Uterus (tissue), 4 donors: ENCODE measurements around the gene FZR1. TPM values are rescaled to one million over a fixed set of nuclear protein-coding genes. Genes with fewer than 3 reads are reported as not detected.

ENCODE experiments used
- DNase-seq, 2 donors: peaks; one replicate each; pipeline ENCODE4 v3.0.0-alpha.2; 2019 to 2020
- H3K27ac ChIP-seq, 2 donors: fragments of 200-600 bp; sonication (generic); 1 replicate in 1 of 2; 2 replicates in 1 of 2; pipeline ENCODE4 v1.5.1; 2016 to 2018
- H3K27me3 ChIP-seq, 2 donors: fragments of 200-600 bp; sonication (generic); one replicate each; pipeline ENCODE4 v1.5.1; 2018 to 2019; ENCODE audit warnings: control low read depth in 1 of 2
- H3K36me3 ChIP-seq, 2 donors: fragments of 200-600 bp; sonication (generic); one replicate each; pipeline ENCODE4 v1.5.1; 2019; ENCODE audit warnings: control low read depth in 1 of 2
- H3K4me1 ChIP-seq, 2 donors: fragments of 200-600 bp; sonication (generic); one replicate each; pipeline ENCODE4 v1.5.1; 2018 to 2019; ENCODE audit warnings: control low read depth in 1 of 2
- H3K4me3 ChIP-seq, 2 donors: fragments of 200-600 bp; sonication (generic); 1 replicate in 1 of 2; 2 replicates in 1 of 2; pipeline ENCODE4 v1.5.1; 2018 to 2019; ENCODE audit warnings: mild to moderate bottlenecking in 1 of 2
- H3K9me3 ChIP-seq, 2 donors: fragments of 200-600 bp; sonication (generic); one replicate each; pipeline ENCODE4 v1.5.1; 2019; ENCODE audit warnings: control low read depth in 1 of 2
- CTCF ChIP-seq, 4 experiments: fragments of 200-600 bp in 2 of 4; fragments of 450-650 bp in 2 of 4; sonication (generic) in 2 of 4; IDR thresholded peaks; one replicate each; pipeline ENCODE4 v1.5.1; 2016 to 2019; ENCODE audit warnings: antibody characterized with exemption in 4 of 4, mild to moderate bottlenecking in 2 of 4, moderate library complexity in 1 of 4
- POLR2A ChIP-seq, 2 donors: fragments of 450-650 bp; IDR thresholded peaks; one replicate each; pipeline ENCODE4 v1.6.1; 2016; ENCODE audit warnings: antibody characterized with exemption in 2 of 2, mild to moderate bottlenecking in 1 of 2, moderate library complexity in 1 of 2
- intact Hi-C: fragments of 100-400 bp; cut with DNase I; formaldehyde crosslinking; loops from one replicate; pipeline ENCODE4 v1.15.1; 2023; ENCODE audit warnings: low total_unique reads
- total RNA-seq, 4 donors: library from RNA; depleted of rRNA in 3 of 4; stranded (reverse); fragments of >200 nt in 3 of 4; gene quantifications; one replicate each; pipeline versions ENCODE4 v1.1.0 to v1.2.4, GENCODE V29; 2014 to 2023
- donor health status: DM: yes; HTN: yes; CAD: no.

Gene FZR1
- total RNA-seq, 4 donors from 2014 or later: 3.8 to 70.8 (median 33.0) TPM

- H3K4me3 ChIP-seq: no peak overlapping the region
- no peaks in the 10 kb centered on the region for H3K36me3 ChIP-seq
- no peaks in the 10 kb centered on the region for H3K27me3 ChIP-seq
- no peak for TF ChIP-seq POLR2A (IDR thresholded peaks at IDR 0.05)
- TF ChIP-seq CTCF (IDR thresholded peaks at IDR 0.05): no peak
- no peaks in the 10 kb centered on the region for H3K9me3 ChIP-seq
- no peak overlapping the region for H3K27ac ChIP-seq
- no peaks in the 10 kb centered on the region for H3K4me1 ChIP-seq
- DNase-seq: no peak
- intact Hi-C loops: no loop called here
Observed at GRCh38 chr19:3524078-3524842, 18.1 kb downstream of the FZR1 start.

GRCh38 chr19:3524904-3525451 lies 18.9 kb downstream of the FZR1 start:
- no peaks in the 10 kb centered on the region for H3K36me3 ChIP-seq
- H3K4me1 ChIP-seq: no peaks in the 10 kb centered on the region
- H3K27ac ChIP-seq: no peak overlapping the region
- intact Hi-C loops: no loop called here
- no peak for TF ChIP-seq CTCF (IDR thresholded peaks at IDR 0.05)
- no peak for TF ChIP-seq POLR2A (IDR thresholded peaks at IDR 0.05)
- H3K27me3 ChIP-seq: no peaks in the 10 kb centered on the region
- DNase-seq: no peak
- H3K4me3 ChIP-seq: no peak overlapping the region
- no peaks in the 10 kb centered on the region for H3K9me3 ChIP-seq

- H3K27me3 ChIP-seq: no peaks in the 10 kb centered on the region
- DNase-seq: no peak
- no peaks in the 10 kb centered on the region for H3K36me3 ChIP-seq
- intact Hi-C loops: no loop called here
- H3K4me1 ChIP-seq: no peaks in the 10 kb centered on the region
- H3K4me3 ChIP-seq: no peak overlapping the region
- TF ChIP-seq POLR2A (IDR thresholded peaks at IDR 0.05) (no peak), CTCF (IDR thresholded peaks at IDR 0.05) (no peak)
- no peak overlapping the region for H3K27ac ChIP-seq
- no peaks in the 10 kb centered on the region for H3K9me3 ChIP-seq
Observed at GRCh38 chr19:3526507-3527237, 20.6 kb downstream of the FZR1 start.

GRCh38 chr19:3527238-3527910 lies 21.3 kb downstream of the FZR1 start:
- Histone ChIP-seq H3K27me3 (no peaks in the 10 kb centered on the region), H3K4me1 (no peaks in the 10 kb centered on the region), H3K4me3 (no peak overlapping the region), H3K36me3 (no peaks in the 10 kb centered on the region), H3K9me3 (no peaks in the 10 kb centered on the region), H3K27ac (no peak overlapping the region)
- no peak for DNase-seq
- TF ChIP-seq CTCF (IDR thresholded peaks at IDR 0.05): no peak
- no peak for TF ChIP-seq POLR2A (IDR thresholded peaks at IDR 0.05)
- intact Hi-C loops: no loop called here
